Loucy (cell line): ENCODE measurements around the gene APPBP2.

Experiments
- CTCF ChIP-seq: fragments of 200-600 bp; sonication (generic); conservative IDR thresholded peaks from 2 replicates; pipeline ENCODE4 v1.5.1; 2014; ENCODE audit warnings: mild to moderate bottlenecking, antibody characterized with exemption, low read length
- EZH2phosphoT487 ChIP-seq: fragments of 200-600 bp; IDR thresholded peaks from 2 replicates; pipeline ENCODE4 v1.6.1; 2018; ENCODE audit warnings: antibody characterized with exemption, mild to moderate bottlenecking, moderate library complexity, borderline replicate concordance

- TF ChIP-seq CTCF (no peak), EZH2phosphoT487 (no peak)
Observed at GRCh38 chr17:60426596-60426995, 99.4 kb downstream of the APPBP2 start.
